HPDE6-E6E7 (cell line): ENCODE measurements around the gene TOP2B.

Experiments used
- DNase-seq: peaks from one replicate; pipeline ENCODE4 v3.0.0; 2011; ENCODE audit warnings: missing footprints; ENCODE audit errors: extremely low spot score

Gene TOP2B

DNA sequence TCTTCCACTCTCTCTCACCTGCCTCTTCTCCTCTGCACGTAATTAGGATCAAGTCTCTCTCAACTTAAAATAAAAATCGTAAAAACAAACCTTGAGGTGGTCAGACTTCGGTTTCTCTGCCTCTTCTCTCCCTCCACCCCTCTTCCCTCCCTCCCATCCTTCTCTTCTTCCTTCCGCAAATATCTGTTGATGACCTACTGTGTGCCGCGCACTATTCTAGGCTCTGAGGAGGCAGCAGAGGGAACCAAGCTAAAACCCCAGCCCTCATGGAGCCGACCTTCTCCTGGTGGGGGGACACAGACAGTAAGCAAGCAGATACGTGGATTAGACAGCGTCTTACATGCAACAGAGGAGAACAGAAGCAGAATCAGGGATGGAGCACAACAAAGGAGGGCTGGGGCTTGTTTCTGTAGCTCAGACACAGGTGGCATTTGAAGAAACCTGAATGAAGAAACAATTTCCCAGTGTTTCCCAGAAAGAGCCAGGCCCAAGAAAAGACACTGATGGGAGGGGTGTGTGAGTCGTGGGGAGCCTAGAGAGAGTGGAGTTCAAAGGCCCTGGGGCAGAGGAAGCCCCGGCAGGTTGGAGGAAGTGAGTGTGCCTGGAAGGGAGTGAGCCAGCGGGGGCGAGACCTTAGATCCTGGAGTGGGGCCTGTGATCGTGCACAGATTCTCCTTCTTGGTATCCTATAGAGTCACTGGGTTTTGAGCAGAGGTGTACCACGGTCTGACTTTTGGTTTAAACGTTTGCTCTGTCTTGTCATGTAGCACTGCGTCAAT lies 80.5 kb downstream of the TOP2B start:
- DNase-seq, result no peak

GRCh38 chr3:25583343-25583742 lies 81.4 kb downstream of the TOP2B start:
- DNase-seq, result no peak

DNA sequence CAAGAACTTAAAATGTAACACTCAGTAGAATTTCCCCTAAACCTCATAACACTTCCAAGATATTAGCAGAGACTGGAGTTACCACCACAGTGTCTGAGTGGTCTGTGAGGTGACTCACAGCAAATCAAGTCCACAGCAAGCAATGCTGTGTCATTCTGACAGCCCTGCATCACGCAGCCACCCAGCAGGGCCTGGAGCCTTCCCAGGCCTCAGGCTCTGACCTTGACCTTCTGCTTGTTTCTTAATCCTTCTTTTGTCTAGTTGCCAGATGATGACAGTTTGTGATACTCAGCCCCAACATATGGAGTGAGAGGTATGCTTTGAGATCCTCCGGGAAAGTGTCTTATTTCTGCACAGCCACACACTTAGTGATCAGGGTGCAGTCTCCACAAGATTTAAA lies 82.5 kb downstream of the TOP2B start:
- no peak for DNase-seq

DNA sequence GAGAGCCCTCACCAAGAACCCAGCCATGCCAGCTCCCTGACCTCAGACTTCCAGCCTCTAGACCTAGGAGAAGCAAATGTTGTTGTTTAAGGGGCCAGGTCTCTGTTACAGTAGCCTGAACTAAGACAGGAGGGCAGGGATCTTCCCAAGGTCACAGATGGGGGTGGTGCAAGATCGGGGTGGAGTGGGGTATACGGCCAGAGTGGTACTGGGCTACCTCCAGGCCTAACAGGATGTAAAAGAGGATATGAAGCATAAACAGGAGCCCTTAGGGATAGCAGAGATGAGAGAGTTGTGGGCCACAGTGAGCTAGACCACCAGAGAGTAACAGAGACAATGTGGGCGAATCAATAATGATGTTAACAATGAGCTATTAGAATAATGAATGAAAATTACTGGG lies 82.9 kb downstream of the TOP2B start:
- DNase-seq, result no peak

DNA sequence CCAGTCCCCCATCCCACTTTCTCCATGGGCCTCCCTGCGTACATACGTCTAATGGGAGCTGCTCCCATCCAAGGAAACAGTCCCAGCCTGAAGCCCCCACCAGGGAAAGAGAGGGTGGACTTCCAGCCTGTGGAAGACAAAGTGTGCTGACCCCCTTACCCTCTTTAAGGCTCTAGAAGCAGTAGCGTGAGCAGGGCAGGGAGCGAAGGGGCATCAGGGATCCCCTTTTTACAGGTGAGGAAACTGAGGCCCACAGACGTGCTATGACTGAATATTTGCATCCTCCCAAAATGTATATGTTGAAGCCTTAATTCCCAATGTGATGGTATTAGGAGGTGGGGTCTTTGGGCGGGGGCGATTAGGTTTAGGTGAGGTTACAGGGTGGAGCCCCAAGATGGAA lies 83.4 kb downstream of the TOP2B start:
- DNase-seq, result no peak

- DNase-seq, result no peak
Measured at GRCh38 chr3:25580534-25580933, 84.2 kb downstream of the TOP2B start.

DNA sequence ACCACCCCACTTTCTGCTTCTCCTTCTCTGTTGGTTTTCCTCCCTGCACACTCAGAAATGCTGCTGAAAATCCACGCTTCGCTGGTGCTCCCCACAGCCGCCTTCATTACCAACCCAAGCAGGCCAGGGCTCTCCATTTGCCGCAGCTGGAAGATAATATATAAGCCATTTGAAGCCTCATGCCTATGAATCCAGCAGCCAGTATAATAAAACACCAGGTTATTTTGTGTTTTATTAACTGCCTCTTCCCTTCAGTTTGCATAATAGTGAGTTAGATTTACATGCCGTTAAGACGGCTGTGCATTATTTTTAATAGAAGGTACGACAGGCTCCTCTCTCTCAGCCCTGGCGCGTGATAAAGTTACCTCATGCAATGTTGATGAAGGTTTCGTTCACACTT lies 86.6 kb downstream of the TOP2B start:
- DNase-seq, result no peak

GRCh38 chr3:25576831-25577454 lies 87.8 kb downstream of the TOP2B start:
- no peak for DNase-seq

GRCh38 chr3:25576146-25576545 lies 88.6 kb downstream of the TOP2B start:
- no peak for DNase-seq

- no peak for DNase-seq
Measured at GRCh38 chr3:25575001-25575400, 89.7 kb downstream of the TOP2B start.

DNA sequence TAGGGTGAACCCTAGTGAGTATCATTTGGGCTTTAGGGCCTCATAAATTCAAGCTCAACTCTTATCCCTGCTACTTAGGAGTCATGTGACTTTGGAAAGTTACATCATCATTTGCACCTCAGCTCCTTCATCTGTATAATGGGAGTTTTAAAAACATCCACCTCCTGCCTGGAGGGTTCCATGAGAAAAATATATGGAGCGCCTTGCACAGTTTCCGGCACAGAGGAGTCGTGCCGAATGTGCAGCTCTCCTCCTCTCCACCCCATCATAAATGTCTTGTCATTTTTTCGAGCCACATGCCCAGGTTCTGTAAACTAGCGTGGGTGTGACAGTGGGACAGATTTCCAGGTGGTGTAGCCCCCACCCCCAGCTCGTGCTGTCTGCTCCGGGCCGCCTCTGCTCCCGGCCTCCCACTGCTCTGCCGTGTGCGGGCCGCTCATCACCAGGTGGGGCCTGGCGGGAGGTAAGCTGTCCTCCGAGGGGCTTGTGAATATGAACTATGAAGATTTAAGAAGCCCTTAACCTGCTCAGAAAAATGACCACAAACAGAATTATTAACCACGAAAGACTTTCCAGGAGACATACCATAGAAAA lies 90.4 kb downstream of the TOP2B start:
- no peak for DNase-seq

DNA sequence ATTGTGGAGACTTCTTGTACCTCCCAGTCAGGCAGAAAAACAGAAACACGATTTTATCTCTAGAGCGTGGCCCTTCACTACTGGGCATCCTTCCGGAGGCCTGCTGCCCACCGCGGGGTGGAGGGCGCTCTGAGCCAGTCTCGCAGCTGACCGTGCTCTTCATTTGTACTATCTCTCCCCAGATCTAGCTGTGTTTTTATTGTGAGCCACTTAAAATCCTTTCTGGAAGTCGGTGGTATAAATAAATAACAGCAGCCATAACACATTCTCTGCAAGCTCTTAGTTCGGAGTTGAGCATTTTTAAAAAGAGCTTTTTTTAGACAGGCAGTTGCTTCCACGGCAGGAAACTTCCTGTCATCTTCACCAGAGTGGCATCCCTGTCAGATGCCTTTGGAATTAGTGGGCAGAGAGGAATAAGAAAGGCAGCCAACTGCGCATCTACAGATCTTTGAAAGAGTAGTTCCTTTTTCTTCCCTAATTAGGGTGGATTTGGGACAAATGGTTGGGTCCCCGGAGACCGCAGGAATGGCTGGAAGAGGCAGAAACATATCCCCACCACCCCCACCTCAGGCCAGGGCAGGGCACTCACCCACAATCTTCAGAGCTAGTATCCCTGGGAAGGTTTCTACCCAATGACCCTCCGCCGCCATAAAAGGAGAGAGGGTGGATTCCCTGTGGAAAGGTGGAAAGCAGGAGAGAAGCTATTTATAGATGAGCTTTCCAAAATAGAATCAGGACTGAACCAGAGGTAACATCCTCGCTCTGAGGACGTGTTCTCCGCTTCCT lies 91.1 kb downstream of the TOP2B start:
- no peak for DNase-seq

GRCh38 chr3:25572919-25573385 lies 91.8 kb downstream of the TOP2B start:
- DNase-seq, result no peak

DNA sequence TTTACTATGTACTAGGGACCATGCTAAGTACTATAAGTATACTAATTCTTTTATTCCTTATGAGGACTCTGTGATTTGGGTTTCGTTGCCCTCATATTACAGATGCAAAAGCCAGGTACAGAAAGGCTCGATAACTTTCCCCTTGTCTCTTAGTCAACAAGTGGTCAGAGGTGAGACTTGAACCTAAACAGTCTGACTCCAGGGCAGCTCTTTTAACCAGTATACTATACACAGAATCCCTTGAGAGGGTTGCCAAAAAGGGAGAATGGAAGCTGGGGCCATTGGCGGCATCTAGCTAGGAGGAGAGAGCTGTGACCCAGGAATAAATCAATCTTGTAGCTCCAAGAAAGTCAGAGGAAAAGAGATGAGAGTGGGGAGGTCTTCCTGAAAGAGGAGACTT lies 92.4 kb downstream of the TOP2B start:
- no peak for DNase-seq

- no peak for DNase-seq
Measured at GRCh38 chr3:25571285-25571684, 93.4 kb downstream of the TOP2B start.

- DNase-seq, result no peak
Measured at GRCh38 chr3:25568525-25569078, 96.1 kb downstream of the TOP2B start.

- no peak for DNase-seq
Measured at GRCh38 chr3:25567806-25568524, 96.7 kb downstream of the TOP2B start.

- DNase-seq, result no peak
Measured at GRCh38 chr3:25567388-25567787, 97.3 kb downstream of the TOP2B start.

- DNase-seq, result no peak
Measured at GRCh38 chr3:25566358-25566920, 98.3 kb downstream of the TOP2B start.

GRCh38 chr3:25565807-25566206 lies 98.9 kb downstream of the TOP2B start:
- no peak for DNase-seq

DNA sequence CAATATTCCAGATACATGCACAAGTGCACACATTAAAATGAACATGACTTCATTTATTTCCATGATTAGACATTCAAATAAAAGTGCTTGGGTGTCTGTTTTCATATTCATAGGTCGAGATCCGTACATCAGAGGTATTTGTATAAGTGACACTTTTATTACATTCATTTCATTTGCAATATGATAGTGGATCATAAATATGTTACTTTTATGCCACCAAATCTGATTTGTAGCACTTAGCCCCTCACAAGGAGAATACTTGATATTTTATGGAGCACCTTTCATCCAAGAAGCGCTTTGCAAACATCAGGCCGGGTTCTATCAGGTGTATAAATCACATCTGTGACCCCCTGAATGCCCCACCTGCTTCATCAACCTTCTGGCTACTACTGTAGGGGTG lies 100.6 kb downstream of the TOP2B start:
- DNase-seq, result no peak
